Superior temporal gyrus (tissue), 1 donor: ENCODE data around the gene GUK1.
"Not testable (repeated sequence)": the region's sequence is repeated elsewhere in the genome, so short reads cannot be mapped to it uniquely, and the experiment has no call there.

Experiments
- DNase-seq: peaks from one replicate; pipeline ENCODE4 v3.0.0-alpha.2; 2016; ENCODE audit errors: extremely low spot score

GUK1 gene

DNA sequence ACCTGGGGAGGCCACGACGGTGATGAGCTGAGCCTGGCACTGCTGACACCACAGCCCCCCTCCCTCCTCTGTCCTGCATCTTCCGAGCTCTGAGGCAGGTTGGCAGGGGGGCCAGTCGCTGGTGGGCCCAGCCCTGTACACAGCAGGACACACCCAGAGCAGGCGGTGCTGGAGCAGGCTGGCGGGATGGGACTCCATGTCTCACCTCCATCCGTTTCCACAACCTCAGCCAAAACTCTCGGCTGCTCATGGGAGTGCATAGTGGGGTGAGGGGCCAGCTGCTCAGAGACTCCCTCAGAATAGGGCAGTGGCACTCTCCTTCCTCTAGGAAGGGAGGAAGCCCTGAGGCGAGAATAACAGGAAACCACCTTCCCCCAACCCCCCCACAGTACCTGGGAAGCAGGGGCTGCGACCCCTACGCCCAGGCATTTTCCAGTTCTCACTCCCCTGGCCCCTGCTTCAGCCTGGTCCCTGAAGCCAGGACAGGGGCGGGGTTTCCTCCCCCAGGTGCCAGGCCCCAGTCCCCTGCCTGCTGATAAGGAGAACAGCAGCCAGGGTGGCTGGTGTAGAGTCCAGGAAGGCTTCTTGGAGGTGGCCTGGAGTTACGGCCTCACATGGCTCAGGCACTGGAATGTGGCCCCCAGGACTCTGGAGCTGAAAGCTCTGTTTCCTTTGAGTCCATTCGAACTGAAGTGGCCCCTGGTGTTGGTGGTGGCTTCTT lies 22.4 kb downstream of the GUK1 start:
- DNase-seq: no peak

DNA sequence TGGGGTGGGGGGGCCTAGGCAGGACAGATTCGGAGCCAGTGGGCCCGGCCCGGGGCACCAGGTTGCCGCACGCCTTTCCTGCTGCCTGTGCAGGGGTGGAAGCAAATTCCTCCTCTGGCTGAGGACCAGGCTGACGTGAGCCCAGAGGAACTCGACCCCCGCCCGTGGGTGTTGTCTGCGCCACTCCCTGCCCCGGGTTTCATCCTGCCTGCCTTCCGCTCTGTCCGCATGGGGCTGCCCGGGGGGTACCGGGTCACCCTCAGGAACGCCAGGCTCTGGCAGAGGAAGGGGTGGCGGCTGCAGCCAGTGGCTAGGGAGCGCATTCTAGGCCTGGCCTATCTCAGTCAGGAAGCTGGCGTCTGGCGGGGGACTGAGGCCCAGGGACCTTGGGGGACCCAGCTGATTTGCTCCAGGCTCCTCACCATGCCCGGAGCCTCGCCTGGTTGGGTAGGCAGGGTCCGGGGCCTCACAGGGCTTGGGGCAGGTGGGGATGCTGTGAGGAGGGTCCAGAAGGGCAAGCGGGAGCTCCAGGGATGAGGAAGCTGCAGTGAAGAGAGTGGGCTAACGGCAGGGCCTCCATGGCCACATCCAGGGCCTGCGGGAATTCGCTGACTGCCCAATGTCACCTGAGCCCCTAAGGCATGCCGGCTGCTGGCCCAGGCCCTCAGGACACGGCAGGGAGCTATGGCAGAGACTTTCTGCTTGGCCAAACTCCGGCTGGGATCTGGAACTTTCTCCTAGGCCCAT lies 23.1 kb downstream of the GUK1 start:
- DNase-seq: no peak

DNA sequence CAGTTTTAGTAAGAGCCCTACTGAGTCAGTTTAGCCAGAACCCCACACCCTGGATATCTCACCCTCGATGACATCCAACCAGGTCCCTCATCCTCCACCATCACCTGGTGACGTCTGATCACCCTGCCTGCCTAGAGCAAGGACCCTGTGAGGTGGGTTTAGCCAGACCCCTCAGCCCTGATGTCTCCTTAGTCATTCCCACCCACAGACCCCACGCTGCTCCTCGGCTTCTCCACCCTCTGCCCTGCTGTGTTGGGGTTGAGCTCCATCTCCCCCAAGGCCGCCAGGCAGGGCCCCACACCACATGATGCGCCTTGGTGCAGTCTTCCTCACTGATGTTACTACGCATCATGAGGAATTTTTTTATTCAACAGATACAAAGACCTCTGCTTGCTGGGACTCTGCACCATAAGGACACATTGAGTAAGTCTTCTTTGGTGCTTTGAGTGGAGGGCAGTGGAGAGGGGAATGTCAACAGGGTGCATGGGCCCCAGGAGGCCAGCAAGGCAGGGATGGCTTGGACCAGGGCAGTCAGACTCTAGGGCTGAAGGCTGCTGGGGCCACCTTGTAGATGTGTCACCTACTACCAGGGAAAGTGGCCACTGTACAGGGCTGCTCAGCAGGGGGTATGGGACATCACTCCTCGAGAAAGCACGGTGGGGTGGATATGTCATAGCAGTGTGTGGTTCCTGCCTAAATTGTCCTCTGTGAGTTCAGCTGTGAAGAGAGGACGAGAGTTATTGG lies 23.9 kb downstream of the GUK1 start:
- DNase-seq: no peak

DNA sequence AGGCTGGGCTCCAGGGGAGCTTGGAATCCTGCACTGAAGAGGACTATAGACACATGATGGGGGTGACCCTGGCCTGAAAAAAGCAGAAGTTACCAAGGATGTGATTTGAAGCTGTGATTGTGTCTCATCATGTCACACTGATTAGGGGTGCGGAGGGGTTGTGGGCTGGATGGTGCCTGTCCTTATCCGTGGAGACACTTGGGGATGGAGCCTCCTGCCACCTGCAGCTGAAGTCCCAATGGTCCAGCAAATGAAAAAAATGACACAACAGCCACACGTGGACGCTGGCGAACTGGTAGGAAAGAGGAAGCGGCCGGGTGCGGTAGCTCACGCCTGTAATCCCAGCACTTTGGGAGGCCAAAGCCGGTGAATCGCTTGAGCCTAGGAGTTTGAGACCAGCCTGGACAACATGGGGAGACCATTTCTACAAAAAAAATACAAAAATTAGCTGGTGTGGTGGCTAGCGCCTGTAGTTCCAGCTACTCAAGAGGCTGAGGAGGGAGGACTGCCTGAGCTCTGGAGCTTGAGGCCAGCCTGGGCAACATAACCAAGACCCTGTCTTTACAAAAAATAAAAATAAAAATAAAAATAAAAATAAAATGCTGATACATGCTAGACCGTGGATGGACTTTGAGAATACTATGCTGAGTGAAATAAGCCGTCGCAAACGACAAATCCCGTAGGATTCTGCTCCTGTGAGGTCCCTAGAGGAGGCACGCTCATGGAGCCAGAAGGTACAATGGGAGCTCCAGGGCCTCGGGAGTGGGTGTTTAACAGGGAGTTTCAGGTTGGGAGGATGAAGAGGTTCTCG lies 24.7 kb downstream of the GUK1 start:
- DNase-seq: no peak

DNA sequence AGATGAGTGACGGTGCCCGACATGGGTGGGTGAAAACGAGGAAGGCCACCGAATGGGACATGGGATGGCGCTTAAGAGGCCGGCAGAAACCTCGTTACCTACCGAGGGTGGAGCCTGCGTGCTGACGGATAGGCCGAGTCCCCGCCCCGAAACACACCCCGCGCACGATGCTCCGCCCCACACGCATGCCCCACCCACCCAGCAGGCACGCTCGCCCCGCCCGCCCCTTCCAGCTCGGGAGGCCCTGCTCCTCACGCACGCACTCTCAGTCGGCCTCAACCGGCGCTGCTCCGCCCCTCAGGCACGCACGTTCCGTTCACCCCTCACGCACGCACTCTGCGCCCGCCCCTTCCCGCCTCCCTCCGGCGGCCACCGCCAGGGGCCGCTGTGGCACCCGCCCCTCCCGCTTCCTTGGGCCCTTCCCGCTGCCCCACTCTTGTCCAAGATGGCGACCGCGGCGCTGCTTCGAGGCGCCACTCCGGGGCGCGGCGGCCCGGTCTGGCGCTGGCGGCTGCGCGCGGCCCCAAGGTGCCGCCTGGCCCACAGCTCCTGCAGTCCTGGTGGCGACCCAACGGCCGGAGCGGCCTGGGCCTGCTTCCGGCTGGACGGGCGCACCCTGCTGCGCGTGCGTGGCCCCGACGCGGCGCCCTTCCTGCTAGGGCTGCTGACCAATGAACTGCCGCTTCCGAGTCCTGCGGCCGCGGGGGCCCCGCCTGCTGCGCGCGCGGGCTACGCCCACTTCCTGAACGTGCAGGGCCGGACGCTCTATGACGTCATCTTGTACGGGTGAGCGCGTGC lies 25.5 kb downstream of the GUK1 start, which contains the start of gene IBA57:
Gene IBA57, plus strand, starts transcription at position 433 of the 798 bp plus-strand sequence. Its CDS starts 13 bp downstream, at position 446.
- DNase-seq: peak; percentile 97

DNA sequence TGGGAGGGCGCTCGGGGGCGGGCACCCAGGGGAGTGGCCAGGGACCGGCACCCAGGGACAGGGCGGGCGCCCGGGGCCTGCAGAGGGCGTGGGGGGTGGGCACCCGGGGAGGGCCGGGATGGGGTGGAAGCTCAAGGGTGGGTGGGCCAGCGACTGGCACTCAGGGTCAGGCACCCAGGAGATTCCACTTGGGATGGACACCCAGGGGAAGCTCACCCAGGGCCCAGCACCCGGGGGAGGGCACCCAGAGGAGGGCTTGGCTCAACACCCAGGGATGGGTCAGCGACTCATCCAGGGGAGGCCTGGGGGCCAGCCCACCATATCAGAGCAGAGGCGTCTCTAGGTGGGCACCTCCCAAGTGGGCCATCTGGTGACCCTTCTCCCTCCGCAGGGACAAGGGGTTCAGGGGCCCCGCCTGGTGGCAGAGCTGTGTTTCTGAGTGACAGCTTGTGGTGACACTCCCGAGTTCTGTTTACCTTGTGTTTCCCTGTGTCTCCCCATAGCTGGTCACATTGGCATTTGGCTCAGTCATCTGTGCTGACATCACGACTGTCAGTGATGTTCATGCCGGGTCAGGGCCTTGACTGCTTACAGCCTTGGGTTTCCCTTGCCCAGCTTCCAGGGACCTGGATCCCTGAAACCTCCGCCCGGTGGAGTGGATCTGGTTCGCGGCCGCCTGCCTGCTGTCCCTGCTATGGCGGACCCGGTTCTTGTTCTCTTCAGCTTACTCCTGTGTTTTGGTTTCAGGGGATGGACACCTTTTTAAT lies 26.3 kb downstream of the GUK1 start:
- peak; percentile 73 for DNase-seq

DNA sequence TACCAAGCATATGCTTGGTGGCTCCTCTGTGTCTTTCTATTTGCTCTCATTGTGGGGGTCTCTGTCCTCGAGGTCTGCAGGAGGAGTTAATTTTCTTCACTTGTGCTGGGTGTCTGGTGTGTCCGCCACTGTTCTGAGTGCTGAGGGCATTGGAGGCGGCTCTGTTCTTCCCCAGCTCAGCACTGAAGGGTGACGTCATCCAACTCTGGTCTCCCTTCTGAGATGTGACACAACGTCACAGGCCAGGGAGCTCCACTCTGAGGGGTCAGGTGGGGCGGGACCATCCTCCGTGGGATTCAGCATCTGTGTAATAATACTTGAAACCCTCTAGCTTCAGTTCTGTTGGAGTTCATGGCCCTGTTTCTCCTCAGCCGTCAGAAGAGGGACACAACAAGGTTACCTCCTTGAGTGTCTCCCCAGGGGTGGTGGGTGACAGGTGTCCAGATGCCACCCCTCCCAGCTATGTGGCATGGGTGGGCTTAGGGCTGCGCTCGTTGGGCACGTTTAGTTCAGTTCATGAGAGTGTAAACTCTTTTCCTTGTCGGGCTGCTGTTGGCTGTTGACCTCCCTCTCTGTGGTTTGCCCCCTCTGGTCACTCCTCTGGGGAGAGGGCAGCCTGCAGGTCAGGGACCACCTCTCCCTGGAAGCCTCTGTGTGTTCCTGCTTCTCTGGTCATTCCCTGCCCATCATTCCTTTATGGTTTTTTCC lies 28.6 kb downstream of the GUK1 start:
- DNase-seq: no peak

DNA sequence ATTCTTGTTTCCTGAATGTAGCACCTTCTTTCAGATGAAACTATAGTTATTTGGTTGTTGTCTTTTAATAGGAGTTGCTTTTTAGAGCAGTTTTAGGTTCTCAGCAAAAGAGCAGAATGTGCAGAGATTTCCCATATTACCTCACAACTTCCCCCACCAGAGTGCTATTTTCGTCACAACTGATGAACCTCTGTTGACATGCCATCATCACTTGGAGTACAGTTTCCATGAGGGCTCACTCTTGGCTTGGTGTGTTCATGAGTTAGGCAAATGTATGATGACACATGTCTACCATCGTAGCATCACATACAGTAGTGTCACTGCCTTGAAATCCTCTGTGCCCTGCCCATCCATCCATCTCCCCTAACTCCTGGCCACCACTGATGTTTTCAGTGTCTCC lies 29.3 kb downstream of the GUK1 start:
- no peak for DNase-seq

DNA sequence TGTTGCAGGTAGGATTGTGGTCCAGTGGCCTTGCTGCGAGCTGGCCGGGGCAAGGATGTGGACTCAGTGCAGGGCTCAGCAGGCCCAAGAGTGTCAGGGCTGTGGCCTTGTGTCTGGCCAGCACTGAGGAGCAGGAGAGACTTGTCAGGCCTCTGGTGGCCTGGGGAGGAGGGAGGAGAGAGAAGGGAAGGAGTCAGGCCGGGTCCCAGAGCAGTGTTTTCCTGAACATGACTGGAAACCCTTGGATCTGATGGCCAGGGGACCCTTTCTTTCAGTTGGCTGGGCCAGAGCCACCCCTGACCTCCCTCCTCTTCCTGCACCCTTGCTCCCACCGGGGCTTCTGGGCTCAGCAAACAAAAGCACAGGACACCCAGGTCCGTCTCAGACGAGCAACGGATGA lies 30.6 kb downstream of the GUK1 start:
- DNase-seq: no peak

DNA sequence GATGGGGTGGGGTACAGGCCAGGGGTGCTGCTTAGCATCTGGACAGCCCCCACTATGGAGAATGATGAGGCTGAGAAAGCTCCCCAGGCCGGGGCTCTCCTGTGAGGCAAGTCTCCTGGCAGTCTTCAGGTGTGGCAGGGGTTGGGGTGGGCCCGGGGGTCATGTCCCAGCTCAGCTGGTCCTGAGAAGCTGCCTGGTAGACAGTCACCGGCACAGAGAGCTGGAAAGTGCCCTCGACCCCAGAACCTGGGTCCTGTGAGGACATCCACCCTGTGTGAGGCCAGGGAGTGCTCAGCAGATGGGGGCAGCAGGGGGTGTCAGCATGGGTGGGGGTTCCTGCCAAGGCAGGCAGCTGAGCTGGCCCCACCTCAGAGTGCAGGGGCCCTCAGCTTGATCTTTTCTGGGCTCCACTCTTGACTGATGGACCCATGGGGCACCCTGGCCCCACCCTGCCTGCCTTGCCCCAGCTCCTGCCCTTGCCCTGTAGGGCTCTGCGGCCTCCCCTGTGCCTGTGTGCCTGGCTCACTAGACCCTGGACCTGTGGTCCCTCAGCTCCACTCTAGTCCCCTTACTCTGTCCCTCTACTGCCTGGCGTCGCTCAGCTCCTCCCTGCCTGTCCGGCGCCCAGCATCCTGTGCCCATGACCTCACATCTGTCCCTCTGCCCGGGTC lies 31.3 kb downstream of the GUK1 start:
- no peak for DNase-seq

DNA sequence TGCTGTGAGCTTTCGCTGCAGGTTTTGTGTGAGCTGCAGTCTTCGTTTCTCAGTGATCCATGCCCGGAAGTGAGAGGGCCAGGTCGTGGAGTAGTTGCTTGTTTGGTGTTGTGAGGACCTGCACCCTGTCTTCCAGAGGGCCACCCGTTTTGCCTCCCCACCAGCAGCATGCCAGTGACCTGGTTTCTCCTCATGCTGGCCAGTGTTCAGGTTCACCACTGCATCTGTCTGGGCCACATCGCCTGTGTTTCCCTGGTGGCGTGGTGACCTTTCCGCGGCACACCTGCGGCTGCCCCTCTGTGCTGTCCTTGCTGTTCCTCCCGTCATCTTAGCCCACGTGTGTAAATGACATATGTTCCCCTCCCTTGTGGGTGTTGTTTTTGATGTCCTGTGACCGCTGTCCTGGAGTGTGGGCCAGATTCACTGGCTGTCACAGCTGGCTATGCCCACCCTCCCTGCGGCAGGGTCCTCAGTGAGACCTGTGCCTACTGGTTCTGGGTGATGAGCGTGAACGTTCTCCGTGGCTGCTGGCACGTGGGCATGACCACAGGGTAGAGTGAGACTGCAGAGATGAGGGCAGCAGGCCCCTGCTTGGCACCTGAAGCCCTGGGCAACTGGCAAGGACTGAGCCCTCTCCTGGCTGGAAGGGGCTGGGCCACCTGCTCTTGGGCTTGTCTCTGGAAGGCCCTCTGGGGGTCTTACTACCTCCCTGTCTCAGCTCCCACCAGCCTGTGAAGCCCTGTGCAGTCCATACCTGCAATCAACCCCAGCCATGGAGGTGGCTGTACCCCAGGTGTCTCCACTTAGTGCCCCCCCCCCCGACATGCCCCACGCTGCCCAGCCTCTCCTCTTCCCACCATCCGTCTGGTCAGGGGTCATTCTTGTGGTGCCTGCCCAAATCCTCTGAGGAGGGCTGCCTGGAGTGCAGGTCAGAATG lies 32.8 kb downstream of the GUK1 start:
- no peak for DNase-seq

DNA sequence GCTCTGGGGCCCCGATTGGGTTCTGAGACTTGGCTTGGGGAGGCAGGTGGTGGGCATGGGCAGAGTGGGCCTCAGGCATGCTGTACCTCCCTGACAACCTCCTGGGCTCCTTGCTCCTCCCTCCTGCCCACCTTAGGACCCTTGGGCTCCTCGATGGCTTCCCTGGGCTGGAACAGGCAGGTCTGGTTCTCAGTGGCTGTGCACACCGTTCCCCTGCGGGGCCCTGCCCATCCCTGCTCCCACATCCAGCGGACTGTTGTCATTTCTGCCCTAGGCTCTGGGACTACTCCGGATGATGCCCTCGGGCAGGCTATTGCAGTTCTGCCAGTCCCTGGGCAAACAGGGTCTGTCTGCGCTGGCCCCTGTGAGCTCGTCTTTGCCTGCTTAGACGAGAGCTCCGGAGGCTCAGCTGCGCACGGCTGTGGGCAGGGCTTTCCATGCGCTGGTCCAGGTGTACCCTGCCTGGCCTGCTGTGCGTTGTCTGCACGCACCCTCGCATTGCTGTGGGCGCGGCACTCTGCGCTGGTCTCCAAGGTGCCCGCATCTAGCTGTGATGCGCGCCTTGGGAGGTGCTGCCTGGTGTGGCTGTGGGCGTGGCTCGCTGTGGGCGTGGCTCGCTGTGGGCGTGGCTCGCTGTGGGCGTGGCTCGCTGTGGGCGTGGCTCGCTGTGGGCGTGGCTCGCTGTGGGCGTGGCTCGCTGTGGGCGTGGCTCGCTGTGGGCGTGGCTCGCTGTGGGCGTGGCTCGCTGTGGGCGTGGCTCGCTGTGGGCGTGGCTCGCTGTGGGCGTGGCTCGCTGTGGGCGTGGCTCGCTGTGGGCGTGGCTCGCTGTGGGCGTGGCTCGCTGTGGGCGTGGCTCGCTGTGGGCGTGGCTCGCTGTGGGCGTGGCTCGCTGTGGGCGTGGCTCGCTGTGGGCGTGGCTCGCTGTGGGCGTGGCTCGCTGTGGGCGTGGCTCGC lies 33.7 kb downstream of the GUK1 start:
- DNase-seq: not testable (repeated sequence)

DNA sequence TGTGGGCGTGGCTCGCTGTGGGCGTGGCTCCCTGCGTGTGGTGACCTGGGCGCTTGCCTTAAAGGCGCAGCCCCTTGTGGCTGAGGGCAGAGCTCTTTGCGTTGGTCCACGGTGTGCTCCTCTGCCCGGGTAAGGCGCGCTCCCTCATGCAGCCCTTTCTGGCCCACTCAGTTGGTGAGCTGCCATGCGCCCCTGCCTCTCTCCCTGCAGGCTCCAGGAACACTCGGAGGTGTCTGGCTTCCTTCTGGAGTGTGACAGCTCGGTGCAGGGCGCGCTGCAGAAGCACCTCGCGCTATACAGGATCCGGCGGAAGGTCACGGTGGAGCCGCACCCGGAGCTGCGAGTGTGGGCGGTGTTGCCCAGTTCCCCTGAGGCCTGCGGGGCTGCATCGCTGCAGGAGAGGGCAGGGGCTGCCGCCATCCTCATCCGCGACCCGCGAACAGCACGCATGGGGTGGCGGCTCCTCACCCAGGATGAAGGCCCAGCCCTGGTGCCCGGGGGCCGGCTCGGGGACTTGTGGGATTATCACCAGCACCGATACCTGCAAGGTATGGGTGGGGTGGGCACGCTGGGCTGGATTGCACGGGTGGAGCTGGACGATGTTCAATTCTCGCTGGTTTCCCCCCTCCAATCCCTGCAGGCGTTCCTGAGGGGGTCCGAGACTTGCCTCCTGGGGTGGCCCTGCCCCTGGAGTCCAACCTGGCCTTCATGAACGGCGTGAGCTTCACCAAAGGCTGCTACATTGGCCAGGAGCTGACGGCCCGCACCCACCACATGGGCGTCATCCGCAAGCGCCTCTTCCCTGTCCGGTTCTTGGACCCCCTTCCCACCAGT lies 34.6 kb downstream of the GUK1 start:
- no peak for DNase-seq

DNA sequence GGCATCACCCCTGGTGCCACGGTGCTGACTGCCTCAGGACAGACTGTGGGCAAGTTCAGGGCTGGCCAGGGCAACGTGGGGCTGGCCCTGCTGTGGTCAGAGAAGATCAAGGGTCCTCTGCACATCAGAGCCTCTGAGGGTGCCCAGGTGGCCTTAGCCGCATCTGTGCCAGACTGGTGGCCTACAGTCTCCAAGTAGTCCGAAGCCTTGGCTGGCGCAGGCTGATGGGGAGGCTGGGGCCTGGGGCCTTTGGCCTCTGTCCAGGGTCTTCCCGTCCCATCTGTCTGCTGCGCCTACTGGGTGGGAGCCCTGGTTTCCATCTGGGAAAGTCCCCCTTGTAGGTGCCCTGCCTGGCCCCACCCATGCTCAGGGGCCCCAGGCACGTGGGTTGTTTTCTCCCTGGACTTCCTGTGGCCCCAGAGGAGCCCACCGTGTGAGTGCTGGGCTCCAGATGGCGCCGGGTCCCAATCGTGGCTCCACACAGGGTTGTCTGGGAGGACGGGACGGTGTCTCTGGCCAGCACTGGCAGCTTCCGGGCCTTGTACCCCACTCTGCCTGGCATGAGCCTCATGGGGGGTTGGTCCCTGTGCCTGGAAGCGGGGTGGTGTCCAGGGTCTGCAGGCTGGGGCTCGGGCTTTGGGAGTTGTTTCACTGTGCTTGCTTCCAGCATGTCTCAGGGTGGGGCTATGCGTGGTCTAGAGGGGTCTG lies 35.4 kb downstream of the GUK1 start:
- DNase-seq: no peak

DNA sequence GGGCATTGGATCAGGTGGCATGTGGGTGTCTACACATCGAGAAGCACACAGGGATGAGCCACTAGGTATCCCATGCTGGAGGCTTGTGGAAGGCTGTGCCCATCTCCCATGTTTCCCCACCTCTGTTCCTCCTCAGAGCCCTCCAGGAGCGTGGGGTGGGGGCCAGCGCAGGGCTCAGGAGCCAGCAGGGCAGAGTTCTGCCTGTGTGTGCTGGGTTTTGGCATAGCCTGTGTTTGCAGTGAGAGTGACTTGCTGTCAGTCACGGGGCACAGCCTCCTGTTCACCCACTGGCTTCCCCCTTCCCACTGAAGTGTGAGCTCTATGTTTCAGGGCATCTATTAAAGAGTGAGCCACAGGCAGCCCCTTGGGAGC lies 35.9 kb downstream of the GUK1 start:
- no peak for DNase-seq
